HepG2 (cell line): Measurements from ENCODE around the gene AGTPBP1. TPM values are rescaled to one million over a fixed set of nuclear protein-coding genes. Genes with fewer than 3 reads are reported as not detected.

Source experiments
- ARID2 ChIP-seq: sonication (generic); formaldehyde crosslinking; IDR thresholded peaks from 2 replicates; pipeline ENCODE4 v1.8.1; 2022; ENCODE audit warnings: mild to moderate bottlenecking, missing genetic modification reagents, borderline replicate concordance
- BORCS8-MEF2B ChIP-seq: sonication (generic); formaldehyde crosslinking; IDR thresholded peaks from 2 replicates; pipeline ENCODE4 v1.8.0; 2022; ENCODE audit warnings: mild to moderate bottlenecking, missing genetic modification reagents
- EZH2 ChIP-seq: conservative IDR thresholded peaks from 2 replicates; pipeline ENCODE4 v1.6.1; 2012; ENCODE audit warnings: mild to moderate bottlenecking, low read depth, low read length, moderate library complexity
- NFE2 ChIP-seq: sonication (generic); formaldehyde crosslinking; IDR thresholded peaks from 2 replicates; pipeline ENCODE4 v1.4.0; 2020; ENCODE audit warnings: missing genetic modification reagents
- SIN3B ChIP-seq: fragments of 150-350 bp; IDR thresholded peaks from 2 replicates; pipeline ENCODE4 v1.6.1; 2014; ENCODE audit warnings: low read length
- ZMYM3 ChIP-seq: sonication (generic); formaldehyde crosslinking; IDR thresholded peaks from 2 replicates; pipeline ENCODE4 v1.5.1; 2020; ENCODE audit warnings: mild to moderate bottlenecking, missing genetic modification reagents
- ZNF850 ChIP-seq: sonication (generic); formaldehyde crosslinking; conservative IDR thresholded peaks from 2 replicates; pipeline ENCODE4 v1.9.0; 2021; ENCODE audit warnings: mild to moderate bottlenecking, missing genetic modification reagents
- ZNF878 ChIP-seq: sonication (generic); formaldehyde crosslinking; IDR thresholded peaks from 2 replicates; pipeline ENCODE4 v1.8.1; 2023; ENCODE audit warnings: mild to moderate bottlenecking, missing genetic modification reagents, moderate library complexity
- ZNF879 ChIP-seq: sonication (generic); formaldehyde crosslinking; IDR thresholded peaks from 2 replicates; pipeline ENCODE4 v1.8.1; 2023; ENCODE audit warnings: missing genetic modification reagents
- ZSCAN22 ChIP-seq: sonication (generic); formaldehyde crosslinking; IDR thresholded peaks from 2 replicates; pipeline ENCODE4 v1.4.0; 2020; ENCODE audit warnings: mild to moderate bottlenecking, missing genetic modification reagents
- polyA plus RNA-seq, 8 experiments: library from polyadenylated mRNA; depleted of rRNA in 3 of 8; stranded (reverse) in 7 of 8; unstranded in 1 of 8; fragments of >200 nt; fragmentation: Illumina TruSeq in 4 of 8; extraction: Trizol in 4 of 8; gene quantifications; 2 replicates each; pipeline versions ENCODE4 v1.2.1 to v1.2.3, GENCODE V29; 2011 to 2016; ENCODE audit warnings: low read depth in 4 of 8, missing spikeins in 1 of 8, mixed read lengths in 1 of 8; ENCODE audit not compliant: insufficient read depth in 1 of 8
- total RNA-seq, 5 experiments: library from RNA; depleted of rRNA; stranded (reverse); fragments of >200 nt; fragmentation: Illumina TruSeq; extraction: Trizol; gene quantifications; 2 replicates each; pipeline ENCODE4 v1.2.3, GENCODE V29; 2016; ENCODE audit warnings: low read depth in 1 of 5
- TF ChIP-seq, protein P1 (sequence below), 2 experiments: sonication (generic) in 1 of 2; formaldehyde crosslinking in 1 of 2; IDR thresholded peaks; 2 replicates each; pipeline versions ENCODE4 v1.6.1 to v1.9.0; 2014 to 2022; ENCODE audit warnings: antibody characterized with exemption in 1 of 2, borderline replicate concordance in 1 of 2, inconsistent platforms in 1 of 2, low read depth in 1 of 2, missing genetic modification reagents in 1 of 2
- TF ChIP-seq, protein P2 (sequence below): sonication (generic); formaldehyde crosslinking; conservative IDR thresholded peaks from 2 replicates; pipeline ENCODE4 v1.8.0; 2022; ENCODE audit warnings: mild to moderate bottlenecking, moderate library complexity, missing genetic modification reagents
- TF ChIP-seq, protein P3 (sequence below): sonication (generic); formaldehyde crosslinking; IDR thresholded peaks from 2 replicates; pipeline ENCODE4 v1.8.1; 2022; ENCODE audit warnings: low read depth, mild to moderate bottlenecking, missing genetic modification reagents
- TF ChIP-seq, protein P4 (sequence below): sonication (generic); formaldehyde crosslinking; IDR thresholded peaks from 2 replicates; pipeline ENCODE4 v1.4.0; 2020; ENCODE audit warnings: missing genetic modification reagents, mild to moderate bottlenecking, borderline replicate concordance

Gene AGTPBP1
- total and polyA plus RNA-seq, 2 of the 13 experiments (the other 11 are each of a cell fraction or from before 2014, with no cell fraction given) = 9.7 to 22.3 TPM

DNA sequence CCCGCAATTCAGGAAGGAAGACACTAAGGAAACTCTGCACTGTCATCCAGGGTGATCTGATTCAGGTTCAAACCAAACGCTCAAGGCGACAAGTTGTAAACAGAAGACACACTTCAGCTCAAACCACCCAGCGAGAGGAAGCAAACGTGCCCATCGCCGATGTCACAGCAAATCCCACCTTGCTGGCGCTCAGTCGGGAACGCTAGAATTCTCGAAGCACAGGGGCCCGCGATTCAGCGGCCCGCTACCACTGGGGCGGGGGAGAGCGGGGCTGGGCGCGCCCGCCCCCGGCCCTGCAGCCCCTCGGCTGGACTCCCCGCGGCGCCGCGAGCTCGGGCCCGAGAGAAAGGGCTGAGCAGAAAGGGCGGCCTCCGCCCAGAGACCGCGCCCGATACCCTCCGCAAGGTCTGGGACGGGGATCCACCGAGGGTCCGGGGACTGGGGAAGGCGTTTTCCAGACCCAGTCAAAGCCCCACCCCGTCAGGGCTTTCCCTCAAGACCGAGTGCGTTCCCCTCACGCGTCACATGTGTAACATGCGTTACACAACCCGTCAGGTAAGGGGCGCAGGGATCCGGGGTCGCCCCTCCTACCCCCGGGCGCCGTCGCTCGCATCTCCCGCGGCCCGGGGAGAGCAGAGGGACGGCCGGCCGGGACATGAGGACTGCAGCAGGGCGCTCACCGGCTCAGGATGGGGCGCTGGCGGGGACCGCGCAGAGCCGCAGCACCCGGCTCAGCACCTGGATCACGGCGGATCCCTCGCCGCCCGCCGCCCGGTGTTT lies 469 bp downstream of the AGTPBP1 start (continued):
- TF ChIP-seq, protein P1, sequence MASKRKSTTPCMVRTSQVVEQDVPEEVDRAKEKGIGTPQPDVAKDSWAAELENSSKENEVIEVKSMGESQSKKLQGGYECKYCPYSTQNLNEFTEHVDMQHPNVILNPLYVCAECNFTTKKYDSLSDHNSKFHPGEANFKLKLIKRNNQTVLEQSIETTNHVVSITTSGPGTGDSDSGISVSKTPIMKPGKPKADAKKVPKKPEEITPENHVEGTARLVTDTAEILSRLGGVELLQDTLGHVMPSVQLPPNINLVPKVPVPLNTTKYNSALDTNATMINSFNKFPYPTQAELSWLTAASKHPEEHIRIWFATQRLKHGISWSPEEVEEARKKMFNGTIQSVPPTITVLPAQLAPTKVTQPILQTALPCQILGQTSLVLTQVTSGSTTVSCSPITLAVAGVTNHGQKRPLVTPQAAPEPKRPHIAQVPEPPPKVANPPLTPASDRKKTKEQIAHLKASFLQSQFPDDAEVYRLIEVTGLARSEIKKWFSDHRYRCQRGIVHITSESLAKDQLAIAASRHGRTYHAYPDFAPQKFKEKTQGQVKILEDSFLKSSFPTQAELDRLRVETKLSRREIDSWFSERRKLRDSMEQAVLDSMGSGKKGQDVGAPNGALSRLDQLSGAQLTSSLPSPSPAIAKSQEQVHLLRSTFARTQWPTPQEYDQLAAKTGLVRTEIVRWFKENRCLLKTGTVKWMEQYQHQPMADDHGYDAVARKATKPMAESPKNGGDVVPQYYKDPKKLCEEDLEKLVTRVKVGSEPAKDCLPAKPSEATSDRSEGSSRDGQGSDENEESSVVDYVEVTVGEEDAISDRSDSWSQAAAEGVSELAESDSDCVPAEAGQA (IDR thresholded peaks at IDR 0.05; ENCODE audit: low read depth) = no peak
- TF ChIP-seq, protein P1 (CRISPR knock-in tag; IDR thresholded peaks at IDR 0.05; ENCODE audit: borderline replicate concordance) = no peak
- no peak for TF ChIP-seq SIN3B
- TF ChIP-seq ZMYM3 (CRISPR knock-in tag) = no peak
- TF ChIP-seq ZSCAN22 = no peak
- no peak for TF ChIP-seq NFE2 (CRISPR knock-in tag)
- TF ChIP-seq, protein P2, sequence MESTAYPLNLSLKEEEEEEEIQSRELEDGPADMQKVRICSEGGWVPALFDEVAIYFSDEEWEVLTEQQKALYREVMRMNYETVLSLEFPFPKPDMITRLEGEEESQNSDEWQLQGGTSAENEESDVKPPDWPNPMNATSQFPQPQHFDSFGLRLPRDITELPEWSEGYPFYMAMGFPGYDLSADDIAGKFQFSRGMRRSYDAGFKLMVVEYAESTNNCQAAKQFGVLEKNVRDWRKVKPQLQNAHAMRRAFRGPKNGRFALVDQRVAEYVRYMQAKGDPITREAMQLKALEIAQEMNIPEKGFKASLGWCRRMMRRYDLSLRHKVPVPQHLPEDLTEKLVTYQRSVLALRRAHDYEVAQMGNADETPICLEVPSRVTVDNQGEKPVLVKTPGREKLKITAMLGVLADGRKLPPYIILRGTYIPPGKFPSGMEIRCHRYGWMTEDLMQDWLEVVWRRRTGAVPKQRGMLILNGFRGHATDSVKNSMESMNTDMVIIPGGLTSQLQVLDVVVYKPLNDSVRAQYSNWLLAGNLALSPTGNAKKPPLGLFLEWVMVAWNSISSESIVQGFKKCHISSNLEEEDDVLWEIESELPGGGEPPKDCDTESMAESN (CRISPR knock-in tag) = peak; percentile 21; the same call in 1 of the 2 replicates
- TF ChIP-seq ZNF850 (CRISPR knock-in tag) = no peak
- TF ChIP-seq ARID2 (CRISPR knock-in tag) = no peak
- no peak for TF ChIP-seq EZH2
- TF ChIP-seq, protein P3, sequence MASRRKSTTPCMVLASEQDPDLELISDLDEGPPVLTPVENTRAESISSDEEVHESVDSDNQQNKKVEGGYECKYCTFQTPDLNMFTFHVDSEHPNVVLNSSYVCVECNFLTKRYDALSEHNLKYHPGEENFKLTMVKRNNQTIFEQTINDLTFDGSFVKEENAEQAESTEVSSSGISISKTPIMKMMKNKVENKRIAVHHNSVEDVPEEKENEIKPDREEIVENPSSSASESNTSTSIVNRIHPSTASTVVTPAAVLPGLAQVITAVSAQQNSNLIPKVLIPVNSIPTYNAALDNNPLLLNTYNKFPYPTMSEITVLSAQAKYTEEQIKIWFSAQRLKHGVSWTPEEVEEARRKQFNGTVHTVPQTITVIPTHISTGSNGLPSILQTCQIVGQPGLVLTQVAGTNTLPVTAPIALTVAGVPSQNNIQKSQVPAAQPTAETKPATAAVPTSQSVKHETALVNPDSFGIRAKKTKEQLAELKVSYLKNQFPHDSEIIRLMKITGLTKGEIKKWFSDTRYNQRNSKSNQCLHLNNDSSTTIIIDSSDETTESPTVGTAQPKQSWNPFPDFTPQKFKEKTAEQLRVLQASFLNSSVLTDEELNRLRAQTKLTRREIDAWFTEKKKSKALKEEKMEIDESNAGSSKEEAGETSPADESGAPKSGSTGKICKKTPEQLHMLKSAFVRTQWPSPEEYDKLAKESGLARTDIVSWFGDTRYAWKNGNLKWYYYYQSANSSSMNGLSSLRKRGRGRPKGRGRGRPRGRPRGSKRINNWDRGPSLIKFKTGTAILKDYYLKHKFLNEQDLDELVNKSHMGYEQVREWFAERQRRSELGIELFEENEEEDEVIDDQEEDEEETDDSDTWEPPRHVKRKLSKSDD (CRISPR knock-in tag) = no peak
- TF ChIP-seq, protein P4, sequence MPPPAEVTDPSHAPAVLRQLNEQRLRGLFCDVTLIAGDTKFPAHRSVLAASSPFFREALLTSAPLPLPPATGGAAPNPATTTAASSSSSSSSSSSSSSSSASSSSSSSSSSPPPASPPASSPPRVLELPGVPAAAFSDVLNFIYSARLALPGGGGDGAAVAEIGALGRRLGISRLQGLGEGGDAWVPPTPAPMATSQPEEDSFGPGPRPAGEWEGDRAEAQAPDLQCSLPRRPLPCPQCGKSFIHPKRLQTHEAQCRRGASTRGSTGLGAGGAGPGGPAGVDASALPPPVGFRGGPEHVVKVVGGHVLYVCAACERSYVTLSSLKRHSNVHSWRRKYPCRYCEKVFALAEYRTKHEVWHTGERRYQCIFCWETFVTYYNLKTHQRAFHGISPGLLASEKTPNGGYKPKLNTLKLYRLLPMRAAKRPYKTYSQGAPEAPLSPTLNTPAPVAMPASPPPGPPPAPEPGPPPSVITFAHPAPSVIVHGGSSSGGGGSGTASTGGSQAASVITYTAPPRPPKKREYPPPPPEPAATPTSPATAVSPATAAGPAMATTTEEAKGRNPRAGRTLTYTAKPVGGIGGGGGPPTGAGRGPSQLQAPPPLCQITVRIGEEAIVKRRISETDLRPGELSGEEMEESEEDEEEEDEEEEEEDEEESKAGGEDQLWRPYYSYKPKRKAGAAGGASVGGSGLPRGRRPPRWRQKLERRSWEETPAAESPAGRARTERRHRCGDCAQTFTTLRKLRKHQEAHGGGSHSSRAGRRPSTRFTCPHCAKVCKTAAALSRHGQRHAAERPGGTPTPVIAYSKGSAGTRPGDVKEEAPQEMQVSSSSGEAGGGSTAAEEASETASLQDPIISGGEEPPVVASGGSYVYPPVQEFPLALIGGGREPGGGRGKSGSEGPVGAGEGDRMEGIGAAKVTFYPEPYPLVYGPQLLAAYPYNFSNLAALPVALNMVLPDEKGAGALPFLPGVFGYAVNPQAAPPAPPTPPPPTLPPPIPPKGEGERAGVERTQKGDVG (CRISPR knock-in tag) = no peak
- TF ChIP-seq ZNF879 (CRISPR knock-in tag) = no peak
- TF ChIP-seq ZNF878 (CRISPR knock-in tag) = no peak
- TF ChIP-seq BORCS8-MEF2B (CRISPR knock-in tag) = no peak
